Effector memory CD8-positive, alpha-beta T cell (primary cell): ENCODE results near the gene DLGAP1.

Experiments
- ATAC-seq: fragments of 150-1000 bp; cut with Tn5 transposase; replicated peaks from 2 replicates; pipeline ENCODE4 v1.10.0; 2021; ENCODE audit warnings: mild to moderate bottlenecking, moderate library complexity
- DNase-seq, 3 experiments: peaks; one replicate each; pipeline ENCODE4 v3.0.0; 2021
- H3K27ac Mint-ChIP-seq, 2 donors: one replicate each; pipeline ENCODE4 v1.8.0; 2022; ENCODE audit warnings: mild to moderate bottlenecking in 2 of 2, mixed read lengths in 2 of 2, moderate library complexity in 2 of 2
- H3K27me3 Mint-ChIP-seq, 2 donors: one replicate each; pipeline ENCODE4 v1.8.0; 2022; ENCODE audit warnings: mixed read lengths in 2 of 2
- H3K36me3 Mint-ChIP-seq: one replicate; pipeline ENCODE4 v1.8.0; 2022; ENCODE audit warnings: mild to moderate bottlenecking, moderate library complexity, mixed read lengths; ENCODE audit not compliant: insufficient read depth
- H3K4me1 Mint-ChIP-seq, 2 donors: one replicate each; pipeline ENCODE4 v1.8.0; 2022; ENCODE audit warnings: low read depth in 2 of 2, mixed read lengths in 2 of 2
- H3K4me3 Mint-ChIP-seq, 2 donors: one replicate each; pipeline ENCODE4 v1.8.0; 2022; ENCODE audit warnings: mild to moderate bottlenecking in 2 of 2, mixed read lengths in 2 of 2, moderate library complexity in 2 of 2
- H3K9me3 Mint-ChIP-seq, 2 donors: one replicate each; pipeline ENCODE4 v1.8.0; 2022; ENCODE audit warnings: mixed read lengths in 2 of 2

Gene DLGAP1

GRCh38 chr18:3667255-3668137 is 787.6 kb downstream of the DLGAP1 start:
- no peaks in the 10 kb centered on the region for H3K27me3 Mint-ChIP-seq
- no peaks in the 10 kb centered on the region for H3K9me3 Mint-ChIP-seq
- peaks cover 0 to 2% of the 10 kb centered on the region in 2 donors for H3K4me1 Mint-ChIP-seq
- ATAC-seq (no peak), DNase-seq (no peak)
- no peak overlapping the region for H3K4me3 Mint-ChIP-seq
- H3K36me3 Mint-ChIP-seq: no peaks in the 10 kb centered on the region
- H3K27ac Mint-ChIP-seq: no peak overlapping the region

GRCh38 chr18:3666526-3667254 is 788.4 kb downstream of the DLGAP1 start:
- ATAC-seq: no peak

GRCh38 chr18:3665780-3666525 is 789.2 kb downstream of the DLGAP1 start:
- Mint-ChIP-seq H3K27me3 (no peaks in the 10 kb centered on the region), H3K4me3 (peak overlapping the region; percentile 36 to 47), H3K27ac (no peak overlapping the region), H3K36me3 (no peaks in the 10 kb centered on the region), H3K9me3 (no peaks in the 10 kb centered on the region), H3K4me1 (peaks cover 0 to 2% of the 10 kb centered on the region in 2 donors)
- DNase-seq: peak; percentile 62 to 71 (median 67)
- ATAC-seq: peak; percentile 75

More at GRCh38 chr18:3666526-3667254, 788.4 kb downstream of the DLGAP1 start:
- DNase-seq: no peak
- H3K9me3 Mint-ChIP-seq: no peaks in the 10 kb centered on the region
- peaks cover 0 to 2% of the 10 kb centered on the region in 2 donors for H3K4me1 Mint-ChIP-seq
- no peak overlapping the region for H3K4me3 Mint-ChIP-seq
- no peaks in the 10 kb centered on the region for H3K36me3 Mint-ChIP-seq
- H3K27me3 Mint-ChIP-seq: no peaks in the 10 kb centered on the region
- no peak overlapping the region for H3K27ac Mint-ChIP-seq

- Mint-ChIP-seq H3K27me3 (no peaks in the 10 kb centered on the region), H3K4me3 (no peak overlapping the region), H3K9me3 (no peaks in the 10 kb centered on the region), H3K36me3 (no peaks in the 10 kb centered on the region), H3K27ac (no peak overlapping the region), H3K4me1 (peaks cover 0 to 2% of the 10 kb centered on the region in 2 donors)
- ATAC-seq (no peak), DNase-seq (no peak)
Observed at GRCh38 chr18:3665204-3665603, 789.9 kb downstream of the DLGAP1 start.

- Mint-ChIP-seq H3K9me3 (no peaks in the 10 kb centered on the region), H3K27ac (no peak overlapping the region), H3K4me3 (no peak overlapping the region), H3K4me1 (peaks cover 0 to 2% of the 10 kb centered on the region in 2 donors), H3K36me3 (no peaks in the 10 kb centered on the region), H3K27me3 (no peaks in the 10 kb centered on the region)
- ATAC-seq (no peak), DNase-seq (no peak)
Observed at GRCh38 chr18:3664563-3665178, 790.4 kb downstream of the DLGAP1 start.

- DNase-seq (no peak), ATAC-seq (no peak)
- Mint-ChIP-seq H3K9me3 (no peaks in the 10 kb centered on the region), H3K36me3 (no peaks in the 10 kb centered on the region), H3K4me3 (no peak overlapping the region), H3K4me1 (peaks cover 0 to 2% of the 10 kb centered on the region in 2 donors), H3K27ac (no peak overlapping the region), H3K27me3 (no peaks in the 10 kb centered on the region)
Observed at GRCh38 chr18:3663870-3664512, 791.1 kb downstream of the DLGAP1 start.

GRCh38 chr18:3661989-3662388 is 793.1 kb downstream of the DLGAP1 start:
- Mint-ChIP-seq H3K27me3 (no peaks in the 10 kb centered on the region), H3K4me3 (no peak overlapping the region), H3K9me3 (no peaks in the 10 kb centered on the region), H3K4me1 (peaks cover 0 to 2% of the 10 kb centered on the region in 2 donors), H3K36me3 (no peaks in the 10 kb centered on the region), H3K27ac (no peak overlapping the region)
- DNase-seq: no peak
- ATAC-seq: no peak

- no peak overlapping the region for H3K27ac Mint-ChIP-seq
- no peak for ATAC-seq
- H3K4me1 Mint-ChIP-seq: peaks cover 0 to under 1% of the 10 kb centered on the region in 2 donors
- H3K4me3 Mint-ChIP-seq: no peak overlapping the region
- no peak for DNase-seq
- H3K27me3 Mint-ChIP-seq: no peaks in the 10 kb centered on the region
- H3K36me3 Mint-ChIP-seq: no peaks in the 10 kb centered on the region
- no peaks in the 10 kb centered on the region for H3K9me3 Mint-ChIP-seq
Observed at GRCh38 chr18:3660739-3661515, 794.2 kb downstream of the DLGAP1 start.

- H3K27ac Mint-ChIP-seq: no peak overlapping the region
- DNase-seq (no peak), ATAC-seq (no peak)
- no peaks in the 10 kb centered on the region for H3K9me3 Mint-ChIP-seq
- no peaks in the 10 kb centered on the region for H3K27me3 Mint-ChIP-seq
- H3K4me1 Mint-ChIP-seq: no peaks in the 10 kb centered on the region
- no peak overlapping the region for H3K4me3 Mint-ChIP-seq
- H3K36me3 Mint-ChIP-seq: no peaks in the 10 kb centered on the region
Observed at GRCh38 chr18:3658529-3658928, 796.6 kb downstream of the DLGAP1 start.

- Mint-ChIP-seq H3K4me1 (no peaks in the 10 kb centered on the region), H3K27me3 (no peaks in the 10 kb centered on the region), H3K36me3 (no peaks in the 10 kb centered on the region), H3K9me3 (no peaks in the 10 kb centered on the region), H3K27ac (peak overlapping the region in 1 of 2 donors; percentile 74), H3K4me3 (no peak overlapping the region)
- ATAC-seq: no peak
- no peak for DNase-seq
Observed at GRCh38 chr18:3655254-3656050, 799.7 kb downstream of the DLGAP1 start.

GRCh38 chr18:3654442-3655253 is 800.5 kb downstream of the DLGAP1 start:
- Mint-ChIP-seq H3K9me3 (no peaks in the 10 kb centered on the region), H3K36me3 (no peaks in the 10 kb centered on the region), H3K4me1 (no peaks in the 10 kb centered on the region), H3K4me3 (no peak overlapping the region), H3K27ac (no peak overlapping the region), H3K27me3 (no peaks in the 10 kb centered on the region)
- DNase-seq: no peak
- ATAC-seq: no peak
